Measurements from ENCODE around the gene SEC14L2. TPM values are rescaled to one million over a fixed set of nuclear protein-coding genes. Genes with fewer than 3 reads are reported as not detected.
A peak's percentile ranks its signal among the peaks of the same experiment; 100 is the strongest.
"Not testable (repeated sequence)": the region's sequence is repeated elsewhere in the genome, so short reads cannot be mapped to it uniquely, and the experiment has no call there.

The SEC14L2 gene
- total and polyA plus RNA-seq, 2 experiments from 2014 or later: 2.5 to 4.2 TPM

DNA sequence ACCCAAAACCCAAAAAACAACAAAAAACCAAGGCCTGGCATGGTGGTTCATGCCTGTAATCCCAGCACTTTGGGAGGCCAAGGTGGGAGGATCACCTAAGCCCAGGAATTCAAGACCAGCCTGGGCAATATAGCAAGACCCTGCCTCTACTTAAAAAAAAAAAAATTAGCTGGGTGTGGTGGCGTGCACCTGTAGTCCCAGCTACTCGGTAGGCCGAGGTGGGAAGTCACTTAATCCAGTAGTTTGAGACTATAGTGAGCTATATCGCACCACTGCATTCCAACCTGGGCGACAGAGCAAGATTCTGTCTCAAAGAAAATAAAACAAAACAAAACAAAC, 5.9 kb downstream of the SEC14L2 start:
- H3K27ac ChIP-seq (ENCODE audit: low read depth): peak overlapping the region; percentile 84; the same call in 1 of the 2 replicates
- not testable (repeated sequence) for H3K36me3 Mint-ChIP-seq (ENCODE audit: low read depth); ATAC-seq; H3K79me2 ChIP-seq (replicated peaks; ENCODE audit: insufficient read depth); H4K20me1 ChIP-seq (replicated peaks; ENCODE audit: insufficient read depth); H3K4me2 ChIP-seq; H3F3A ChIP-seq (replicated peaks; ENCODE audit: low read depth); DNase-seq (ENCODE audit: low spot score); H3K4me3 ChIP-seq; H2AFZ ChIP-seq; H3K9me3 Mint-ChIP-seq; H3K9me2 ChIP-seq (ENCODE audit: insufficient read depth); H3K4me3 Mint-ChIP-seq; H3K36me3 ChIP-seq (ENCODE audit: insufficient read depth)
- H3K27me3 ChIP-seq (ENCODE audit: insufficient read depth): peaks cover 11% of the 10 kb centered on the region
- peaks cover 20% of the 10 kb centered on the region for H3K27me3 Mint-ChIP-seq (ENCODE audit: insufficient read depth, low read depth, poor library complexity)
- peaks cover 22% of the 10 kb centered on the region for H3K4me1 Mint-ChIP-seq
- H3K4me1 ChIP-seq (ENCODE audit: insufficient read depth): peaks cover 12% of the 10 kb centered on the region
- 0 out of 2 replicates have a peak overlapping the region, but pooled peaks have one; percentile 34 for H3K27ac Mint-ChIP-seq

- H4K20me1 ChIP-seq (replicated peaks; ENCODE audit: insufficient read depth): no peaks in the 10 kb centered on the region
Observed at GRCh38 chr22:30404307-30404706, 7.5 kb downstream of the SEC14L2 start.

More at GRCh38 chr22:30404307-30404706, 7.5 kb downstream of the SEC14L2 start:
- Mint-ChIP-seq H3K9me3 (no peaks in the 10 kb centered on the region), H3K4me1 (peaks cover 12% of the 10 kb centered on the region), H3K27me3 (ENCODE audit: insufficient read depth, low read depth, poor library complexity) (peaks cover 14% of the 10 kb centered on the region), H3K27ac (no peak overlapping the region), H3K4me3 (no peak overlapping the region), H3K36me3 (ENCODE audit: low read depth) (peaks cover 2% of the 10 kb centered on the region; the same call in 2 of the 3 replicates)
- H2AFZ ChIP-seq: no peak overlapping the region
- peaks cover 4% of the 10 kb centered on the region; the same call in 1 of the 2 replicates for H3F3A ChIP-seq (replicated peaks; ENCODE audit: low read depth)
- no peaks in the 10 kb centered on the region for H3K36me3 ChIP-seq (ENCODE audit: insufficient read depth)
- no peaks in the 10 kb centered on the region for H3K79me2 ChIP-seq (replicated peaks; ENCODE audit: insufficient read depth)
- no peak overlapping the region for H3K27ac ChIP-seq (ENCODE audit: low read depth)
- no peaks in the 10 kb centered on the region for H3K27me3 ChIP-seq (ENCODE audit: insufficient read depth)
- no peak for TF ChIP-seq EZH2phosphoT487 (IDR thresholded peaks at IDR 0.05; ENCODE audit: unreplicated experiment)
- TF ChIP-seq ZNF331 (CRISPR knock-in tag; IDR thresholded peaks at IDR 0.05; ENCODE audit: low read depth): no peak
- TF ChIP-seq, protein P1, sequence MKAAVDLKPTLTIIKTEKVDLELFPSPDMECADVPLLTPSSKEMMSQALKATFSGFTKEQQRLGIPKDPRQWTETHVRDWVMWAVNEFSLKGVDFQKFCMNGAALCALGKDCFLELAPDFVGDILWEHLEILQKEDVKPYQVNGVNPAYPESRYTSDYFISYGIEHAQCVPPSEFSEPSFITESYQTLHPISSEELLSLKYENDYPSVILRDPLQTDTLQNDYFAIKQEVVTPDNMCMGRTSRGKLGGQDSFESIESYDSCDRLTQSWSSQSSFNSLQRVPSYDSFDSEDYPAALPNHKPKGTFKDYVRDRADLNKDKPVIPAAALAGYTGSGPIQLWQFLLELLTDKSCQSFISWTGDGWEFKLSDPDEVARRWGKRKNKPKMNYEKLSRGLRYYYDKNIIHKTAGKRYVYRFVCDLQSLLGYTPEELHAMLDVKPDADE (IDR thresholded peaks at IDR 0.05): no peak
- no peak for TF ChIP-seq JUNB (IDR thresholded peaks at IDR 0.05; ENCODE audit: unreplicated experiment)
- no peak for TF ChIP-seq NANOG (IDR thresholded peaks at IDR 0.05; ENCODE audit: borderline replicate concordance)
- TF ChIP-seq ZNF462 (CRISPR knock-in tag; IDR thresholded peaks at IDR 0.05): no peak
- TF ChIP-seq CREB1 (CRISPR knock-in tag; IDR thresholded peaks at IDR 0.05; ENCODE audit: low read depth): no peak
- no peak for TF ChIP-seq STAT1 (IDR thresholded peaks at IDR 0.05; ENCODE audit: unreplicated experiment)
- TF ChIP-seq, protein P2, sequence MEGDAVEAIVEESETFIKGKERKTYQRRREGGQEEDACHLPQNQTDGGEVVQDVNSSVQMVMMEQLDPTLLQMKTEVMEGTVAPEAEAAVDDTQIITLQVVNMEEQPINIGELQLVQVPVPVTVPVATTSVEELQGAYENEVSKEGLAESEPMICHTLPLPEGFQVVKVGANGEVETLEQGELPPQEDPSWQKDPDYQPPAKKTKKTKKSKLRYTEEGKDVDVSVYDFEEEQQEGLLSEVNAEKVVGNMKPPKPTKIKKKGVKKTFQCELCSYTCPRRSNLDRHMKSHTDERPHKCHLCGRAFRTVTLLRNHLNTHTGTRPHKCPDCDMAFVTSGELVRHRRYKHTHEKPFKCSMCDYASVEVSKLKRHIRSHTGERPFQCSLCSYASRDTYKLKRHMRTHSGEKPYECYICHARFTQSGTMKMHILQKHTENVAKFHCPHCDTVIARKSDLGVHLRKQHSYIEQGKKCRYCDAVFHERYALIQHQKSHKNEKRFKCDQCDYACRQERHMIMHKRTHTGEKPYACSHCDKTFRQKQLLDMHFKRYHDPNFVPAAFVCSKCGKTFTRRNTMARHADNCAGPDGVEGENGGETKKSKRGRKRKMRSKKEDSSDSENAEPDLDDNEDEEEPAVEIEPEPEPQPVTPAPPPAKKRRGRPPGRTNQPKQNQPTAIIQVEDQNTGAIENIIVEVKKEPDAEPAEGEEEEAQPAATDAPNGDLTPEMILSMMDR (conservative IDR thresholded peaks at IDR 0.05; ENCODE audit: low read depth in 2 of 2): no peak
- TF ChIP-seq ZNF114 (CRISPR knock-in tag; IDR thresholded peaks at IDR 0.05): no peak
- TF ChIP-seq EZH2 (IDR thresholded peaks at IDR 0.05; ENCODE audit: low read depth, unreplicated experiment): no peak
- no peak for TF ChIP-seq POLR2AphosphoS5 (IDR thresholded peaks at IDR 0.05; ENCODE audit: low read depth)
- DNase-seq (ENCODE audit: low spot score): no peak
- ATAC-seq: no peak
- peaks cover 7% of the 10 kb centered on the region for H3K4me1 ChIP-seq (ENCODE audit: insufficient read depth)
- H3K4me2 ChIP-seq: no peak overlapping the region
- H3K9me2 ChIP-seq (ENCODE audit: insufficient read depth): no peaks in the 10 kb centered on the region
- no peak overlapping the region for H3K4me3 ChIP-seq
